ENCODE measurements around the gene HERC5. TPM values are rescaled to one million over a fixed set of nuclear protein-coding genes. Genes with fewer than 3 reads are reported as not detected.

Gene HERC5
- total RNA-seq, 2 experiments from 2014 or later = 30.2 TPM

- no peaks in the 10 kb centered on the region for H3K9me3 Mint-ChIP-seq (ENCODE audit: insufficient read depth)
- no peaks in the 10 kb centered on the region for H3K27me3 Mint-ChIP-seq (ENCODE audit: low read depth)
- H3K4me3 Mint-ChIP-seq = no peak overlapping the region
- DNase-seq (no peak), ATAC-seq (peak; percentile 42)
- H3K27ac Mint-ChIP-seq = peak overlapping the region; percentile 89
- peaks cover 54% of the 10 kb centered on the region for H3K36me3 Mint-ChIP-seq (ENCODE audit: low read depth)
- peaks cover 14% of the 10 kb centered on the region for H3K4me1 Mint-ChIP-seq (ENCODE audit: low read depth)
- CTCF ChIA-PET = interaction anchor here (1.6 kb wide), 1 partner anchor 270 kb away, joined by 5 read pairs; no protein-coding TSS in a partner anchor
- POLR2A ChIA-PET = interaction anchor here (0.8 to 2.0 kb wide), 3 partner anchors 32 to 211 kb away, joined by 3 to 10 read pairs (median 3); partner anchors contain the start of genes HERC5 and HERC6
These were observed 32.3 kb downstream of the HERC5 start for GRCh38 chr4:88489100-88489761.

- CTCF ChIA-PET = no interaction called here
- POLR2A ChIA-PET = no interaction called here
- no peak overlapping the region for H3K4me3 Mint-ChIP-seq
- no peak for ATAC-seq
- H3K4me1 Mint-ChIP-seq (ENCODE audit: low read depth) = peaks cover 7% of the 10 kb centered on the region
- DNase-seq = no peak
- H3K27me3 Mint-ChIP-seq (ENCODE audit: low read depth) = no peaks in the 10 kb centered on the region
- no peak overlapping the region for H3K27ac Mint-ChIP-seq
- no peaks in the 10 kb centered on the region for H3K9me3 Mint-ChIP-seq (ENCODE audit: insufficient read depth)
- H3K36me3 Mint-ChIP-seq (ENCODE audit: low read depth) = peaks cover 51% of the 10 kb centered on the region
These were observed 41.0 kb downstream of the HERC5 start for GRCh38 chr4:88497859-88498409.

GRCh38 chr4:88503344-88503743, 46.4 kb downstream of the HERC5 start:
- peaks cover 11% of the 10 kb centered on the region for H3K4me1 Mint-ChIP-seq (ENCODE audit: low read depth)
- H3K4me3 Mint-ChIP-seq = no peak overlapping the region
- DNase-seq (no peak), ATAC-seq (no peak)
- no peaks in the 10 kb centered on the region for H3K27me3 Mint-ChIP-seq (ENCODE audit: low read depth)
- ChIA-PET POLR2A (no interaction called here), CTCF (interaction anchor here (4.7 kb wide), 1 partner anchor 12 kb away, joined by 52 read pairs; no protein-coding TSS in a partner anchor)
- H3K9me3 Mint-ChIP-seq (ENCODE audit: insufficient read depth) = no peaks in the 10 kb centered on the region
- no peak overlapping the region for H3K27ac Mint-ChIP-seq
- peaks cover 46% of the 10 kb centered on the region for H3K36me3 Mint-ChIP-seq (ENCODE audit: low read depth)

- ATAC-seq (no peak), DNase-seq (no peak)
- H3K27ac Mint-ChIP-seq = no peak overlapping the region
- no peaks in the 10 kb centered on the region for H3K9me3 Mint-ChIP-seq (ENCODE audit: insufficient read depth)
- no peaks in the 10 kb centered on the region for H3K4me1 Mint-ChIP-seq (ENCODE audit: low read depth)
- peaks cover 4% of the 10 kb centered on the region for H3K27me3 Mint-ChIP-seq (ENCODE audit: low read depth)
- peaks cover 2% of the 10 kb centered on the region for H3K36me3 Mint-ChIP-seq (ENCODE audit: low read depth)
- no peak overlapping the region for H3K4me3 Mint-ChIP-seq
- ChIA-PET CTCF (interaction anchor here (0.7 to 8.3 kb wide), 3 partner anchors 226 to 300 kb away, joined by 3 to 156 read pairs (median 3); partner anchors contain the start of gene PPM1K), POLR2A (no interaction called here)
These were observed 54.3 kb downstream of the HERC5 start for GRCh38 chr4:88511236-88511635.

- no peak for DNase-seq
- Mint-ChIP-seq H3K9me3 (ENCODE audit: insufficient read depth) (no peaks in the 10 kb centered on the region), H3K4me3 (no peak overlapping the region), H3K36me3 (ENCODE audit: low read depth) (no peaks in the 10 kb centered on the region), H3K27ac (no peak overlapping the region), H3K27me3 (ENCODE audit: low read depth) (peaks cover 4% of the 10 kb centered on the region), H3K4me1 (ENCODE audit: low read depth) (no peaks in the 10 kb centered on the region)
- POLR2A ChIA-PET = no interaction called here
- no peak for ATAC-seq
- CTCF ChIA-PET = interaction anchor here (0.5 to 8.3 kb wide), 66 partner anchors 9 to 666 kb away, joined by 3 to 156 read pairs (median 5); partner anchors contain the start of genes HERC5, HERC6 and PPM1K
These were observed 57.9 kb downstream of the HERC5 start for GRCh38 chr4:88514557-88515511.

- Mint-ChIP-seq H3K4me1 (ENCODE audit: low read depth) (peaks cover 6% of the 10 kb centered on the region), H3K9me3 (ENCODE audit: insufficient read depth) (no peaks in the 10 kb centered on the region), H3K27ac (no peak overlapping the region), H3K4me3 (no peak overlapping the region), H3K36me3 (ENCODE audit: low read depth) (peaks cover 12% of the 10 kb centered on the region), H3K27me3 (ENCODE audit: low read depth) (no peaks in the 10 kb centered on the region)
- CTCF ChIA-PET = interaction anchor here (0.9 to 8.3 kb wide), 10 partner anchors 11 to 668 kb away, joined by 3 to 156 read pairs (median 9); partner anchors contain the start of genes HERC5 and PPM1K
- no peak for ATAC-seq
- POLR2A ChIA-PET = no interaction called here
- no peak for DNase-seq
These were observed 59.8 kb downstream of the HERC5 start for GRCh38 chr4:88516746-88517145.

GRCh38 chr4:88517825-88518224, 60.9 kb downstream of the HERC5 start:
- Mint-ChIP-seq H3K27ac (no peak overlapping the region), H3K27me3 (ENCODE audit: low read depth) (no peaks in the 10 kb centered on the region), H3K9me3 (ENCODE audit: insufficient read depth) (no peaks in the 10 kb centered on the region), H3K4me3 (no peak overlapping the region), H3K4me1 (ENCODE audit: low read depth) (peaks cover 17% of the 10 kb centered on the region), H3K36me3 (ENCODE audit: low read depth) (peaks cover 15% of the 10 kb centered on the region)
- ChIA-PET CTCF (interaction anchor here (0.8 to 8.3 kb wide), 6 partner anchors 12 to 306 kb away, joined by 3 to 156 read pairs (median 9); partner anchors contain the start of gene HERC5), POLR2A (no interaction called here)
- ATAC-seq (no peak), DNase-seq (no peak)

GRCh38 chr4:88518911-88519310, 62.0 kb downstream of the HERC5 start:
- Mint-ChIP-seq H3K4me1 (ENCODE audit: low read depth) (peaks cover 19% of the 10 kb centered on the region), H3K36me3 (ENCODE audit: low read depth) (peaks cover 15% of the 10 kb centered on the region), H3K27ac (no peak overlapping the region), H3K27me3 (ENCODE audit: low read depth) (no peaks in the 10 kb centered on the region), H3K4me3 (no peak overlapping the region), H3K9me3 (ENCODE audit: insufficient read depth) (no peaks in the 10 kb centered on the region)
- CTCF ChIA-PET = interaction anchor here (0.8 to 1.0 kb wide), 2 partner anchors 149 to 300 kb away, joined by 3 to 4 read pairs; no protein-coding TSS in a partner anchor
- no peak for DNase-seq
- ATAC-seq = no peak
- POLR2A ChIA-PET = no interaction called here

GRCh38 chr4:88522702-88523324, 65.9 kb downstream of the HERC5 start:
- Mint-ChIP-seq H3K27me3 (ENCODE audit: low read depth) (no peaks in the 10 kb centered on the region), H3K9me3 (ENCODE audit: insufficient read depth) (no peaks in the 10 kb centered on the region), H3K4me3 (peak overlapping the region; percentile 95), H3K27ac (peak overlapping the region; percentile 88), H3K4me1 (ENCODE audit: low read depth) (peaks cover 47% of the 10 kb centered on the region), H3K36me3 (ENCODE audit: low read depth) (peaks cover 15% of the 10 kb centered on the region)
- ChIA-PET CTCF (interaction anchor here (0.7 to 1.6 kb wide), 8 partner anchors 14 to 501 kb away, joined by 3 to 6 read pairs (median 4); no protein-coding TSS in a partner anchor), POLR2A (interaction anchor here (1.7 kb wide), 1 partner anchor 238 kb away, joined by 5 read pairs; the partner anchor contains the start of gene PPM1K)
- no peak for DNase-seq
- ATAC-seq = peak; percentile 14

GRCh38 chr4:88523325-88524129, 66.6 kb downstream of the HERC5 start, which contains the start of gene PYURF:
TSS of gene PYURF (minus strand) at chr4:88523776. CDS start at chr4:88523700, 76 bp downstream.
- Mint-ChIP-seq H3K4me3 (peak within 1 kb of the TSS; percentile 95), H3K9me3 (ENCODE audit: insufficient read depth) (no peaks in the 10 kb centered on the region), H3K27ac (peak within 1 kb of the TSS; percentile 88), H3K4me1 (ENCODE audit: low read depth) (peaks cover 47% of the 10 kb centered on the region), H3K36me3 (ENCODE audit: low read depth) (peaks cover 15% of the 10 kb centered on the region), H3K27me3 (ENCODE audit: low read depth) (no peaks in the 10 kb centered on the region)
- ChIA-PET CTCF (interaction anchor here (0.7 to 4.8 kb wide), 8 partner anchors 13 to 499 kb away, joined by 3 to 35 read pairs (median 6); no protein-coding TSS in a partner anchor), POLR2A (interaction anchor here (1.7 kb wide), 2 partner anchors 66 to 239 kb away, joined by 5 read pairs; partner anchors contain the start of genes HERC5 and PPM1K)
- DNase-seq (peak; percentile 76), ATAC-seq (peak; percentile 86)

Data from activated CD8-positive, alpha-beta T cell treated with anti-CD3 and anti-CD28 coated beads, Interleukin-2, amount 10 ng/mL, durations not matched to agents 7 days and 5 days (primary cell).